GM23338 (cell line): ENCODE results near the gene AGFG2. TPM values are rescaled to one million over a fixed set of nuclear protein-coding genes. Genes with fewer than 3 reads are reported as not detected.

Experiments used
- ATAC-seq: fragments of 200-7000 bp; cut with Tn5 transposase; 3 replicates; pipeline ENCODE4 v1.9.1; 2020
- DNase-seq: peaks from one replicate; pipeline ENCODE4 v3.0.0-alpha.2; 2015; ENCODE audit warnings: low spot score
- H2AFZ ChIP-seq: fragments of 200-600 bp; sonication (generic); 2 replicates; pipeline ENCODE4 v1.8.0; 2016; ENCODE audit warnings: antibody characterized with exemption, mild to moderate bottlenecking, moderate library complexity
- H3F3A ChIP-seq: fragments of 200-600 bp; sonication (generic); replicated peaks from 2 replicates; pipeline ENCODE4 v1.8.0; 2017; ENCODE audit warnings: antibody characterized with exemption, mixed run types, low read depth
- H3K27ac ChIP-seq: fragments of 200-600 bp; sonication (generic); 2 replicates; pipeline ENCODE4 v1.6.1; 2016; ENCODE audit warnings: low read depth
- H3K27me3 ChIP-seq: fragments of 200-600 bp; sonication (generic); 2 replicates; pipeline ENCODE4 v1.8.0; 2016; ENCODE audit warnings: mild to moderate bottlenecking, mixed run types, moderate library complexity; ENCODE audit not compliant: insufficient read depth
- H3K36me3 ChIP-seq: fragments of 200-600 bp; sonication (generic); 2 replicates; pipeline ENCODE4 v1.8.0; 2016; ENCODE audit warnings: mild to moderate bottlenecking; ENCODE audit not compliant: insufficient read depth
- H3K4me1 ChIP-seq: fragments of 200-600 bp; sonication (generic); 2 replicates; pipeline ENCODE4 v1.8.0; 2016; ENCODE audit warnings: mild to moderate bottlenecking, moderate library complexity; ENCODE audit not compliant: insufficient read depth
- H3K4me2 ChIP-seq: fragments of 200-600 bp; sonication (generic); 2 replicates; pipeline ENCODE4 v1.7.1; 2017; ENCODE audit warnings: mixed run types
- H3K4me3 ChIP-seq: fragments of 200-600 bp; sonication (generic); 2 replicates; pipeline ENCODE4 v1.6.1; 2016; ENCODE audit warnings: mixed run types
- H3K79me2 ChIP-seq: fragments of 200-600 bp; sonication (generic); replicated peaks from 2 replicates; pipeline ENCODE4 v1.8.0; 2017; ENCODE audit warnings: mild to moderate bottlenecking; ENCODE audit not compliant: insufficient read depth
- H3K9me2 ChIP-seq: fragments of 200-600 bp; sonication (generic); 2 replicates; pipeline ENCODE4 v1.8.0; 2017; ENCODE audit not compliant: insufficient read depth
- H4K20me1 ChIP-seq: fragments of 200-600 bp; sonication (generic); replicated peaks from 2 replicates; pipeline ENCODE4 v1.8.0; 2017; ENCODE audit warnings: mild to moderate bottlenecking; ENCODE audit not compliant: insufficient read depth
- H3K27ac Mint-ChIP-seq: 2 replicates; pipeline ENCODE4 v1.8.0; 2020; ENCODE audit warnings: inconsistent platforms, mild to moderate bottlenecking, moderate library complexity, mixed read lengths
- H3K27me3 Mint-ChIP-seq: 3 replicates; pipeline ENCODE4 v1.8.0; 2022; ENCODE audit warnings: low read depth, mild to moderate bottlenecking, moderate library complexity, mixed read lengths, inconsistent platforms; ENCODE audit not compliant: insufficient read depth, poor library complexity
- H3K36me3 Mint-ChIP-seq: 3 replicates; pipeline ENCODE4 v1.8.0; 2021; ENCODE audit warnings: low read depth, mild to moderate bottlenecking, inconsistent platforms, moderate library complexity, mixed read lengths
- H3K4me1 Mint-ChIP-seq: 3 replicates; pipeline ENCODE4 v1.8.0; 2020; ENCODE audit warnings: mild to moderate bottlenecking, inconsistent platforms, mixed read lengths
- H3K4me3 Mint-ChIP-seq: 3 replicates; pipeline ENCODE4 v1.8.0; 2021; ENCODE audit warnings: moderate library complexity, mild to moderate bottlenecking, inconsistent platforms, mixed read lengths
- H3K9me3 Mint-ChIP-seq: 3 replicates; pipeline ENCODE4 v1.8.0; 2020; ENCODE audit warnings: moderate library complexity, mild to moderate bottlenecking, inconsistent platforms, mixed read lengths
- CREB1 ChIP-seq: fragments of 250-450 bp; sonication (Bioruptor Pico); IDR thresholded peaks from 2 replicates; pipeline ENCODE4 v1.5.0; 2020; ENCODE audit warnings: low read depth, mild to moderate bottlenecking, moderate library complexity
- EZH2 ChIP-seq: fragments of 200-600 bp; sonication (generic); IDR thresholded peaks from one replicate; pipeline ENCODE4 v1.8.0; 2017; ENCODE audit warnings: antibody characterized with exemption, mild to moderate bottlenecking, low read depth; ENCODE audit not compliant: unreplicated experiment
- EZH2phosphoT487 ChIP-seq: fragments of 200-600 bp; sonication (generic); IDR thresholded peaks from one replicate; pipeline ENCODE4 v1.8.1; 2018; ENCODE audit warnings: antibody characterized with exemption; ENCODE audit not compliant: unreplicated experiment
- JUNB ChIP-seq: IDR thresholded peaks from one replicate; pipeline ENCODE4 v1.6.1; 2016; ENCODE audit warnings: antibody characterized with exemption; ENCODE audit not compliant: unreplicated experiment
- NANOG ChIP-seq: IDR thresholded peaks from 2 replicates; pipeline ENCODE4 v1.6.1; 2016; ENCODE audit warnings: antibody characterized with exemption, borderline replicate concordance
- POLR2AphosphoS5 ChIP-seq: IDR thresholded peaks from 2 replicates; pipeline ENCODE4 v1.6.1; 2016; ENCODE audit warnings: antibody characterized with exemption, low read depth
- STAT1 ChIP-seq: IDR thresholded peaks from one replicate; pipeline ENCODE4 v1.6.1; 2016; ENCODE audit warnings: antibody characterized with exemption; ENCODE audit not compliant: unreplicated experiment
- ZNF114 ChIP-seq: fragments of 250-450 bp; sonication (Bioruptor Pico); IDR thresholded peaks from 2 replicates; pipeline ENCODE4 v1.5.0; 2020; ENCODE audit warnings: mild to moderate bottlenecking, moderate library complexity
- long read RNA-seq: library from polyadenylated mRNA; unstranded; transcript quantifications from one replicate; pipeline ENCODE4 v2.0.0, GENCODE V29; 2020; ENCODE audit not compliant: unreplicated experiment
- polyA plus RNA-seq: library from polyadenylated mRNA; unstranded; fragments of >200 nt; fragmentation: Nextera tagmentation; extraction: Ambion mirVana; gene quantifications from 2 replicates; pipeline ENCODE4 v1.2.1, GENCODE V29; 2016
- total RNA-seq: library from RNA; depleted of rRNA; stranded (reverse); fragments of >200 nt; shearing (Covaris generic); gene quantifications from 2 replicates; pipeline ENCODE4 v1.2.3, GENCODE V29; 2014; rRNA removed
- TF ChIP-seq, protein P1 (sequence below): IDR thresholded peaks from 2 replicates; pipeline ENCODE4 v1.6.1; 2016; ENCODE audit warnings: antibody characterized with exemption
- TF ChIP-seq, protein P2 (sequence below): fragments of 250-450 bp; sonication (Bioruptor Pico); IDR thresholded peaks from 2 replicates; pipeline ENCODE4 v1.5.0; 2020; ENCODE audit warnings: mild to moderate bottlenecking, moderate library complexity
- TF ChIP-seq, protein P3 (sequence below), 2 experiments: fragments of 200-600 bp in 1 of 2; sonication (generic) in 1 of 2; conservative IDR thresholded peaks; 2 replicates each; pipeline versions ENCODE4 v1.5.1 to v1.6.1; 2016 to 2017; ENCODE audit warnings: antibody characterized with exemption in 2 of 2, low read depth in 2 of 2, mild to moderate bottlenecking in 2 of 2, moderate library complexity in 1 of 2

Gene AGFG2, protein sequence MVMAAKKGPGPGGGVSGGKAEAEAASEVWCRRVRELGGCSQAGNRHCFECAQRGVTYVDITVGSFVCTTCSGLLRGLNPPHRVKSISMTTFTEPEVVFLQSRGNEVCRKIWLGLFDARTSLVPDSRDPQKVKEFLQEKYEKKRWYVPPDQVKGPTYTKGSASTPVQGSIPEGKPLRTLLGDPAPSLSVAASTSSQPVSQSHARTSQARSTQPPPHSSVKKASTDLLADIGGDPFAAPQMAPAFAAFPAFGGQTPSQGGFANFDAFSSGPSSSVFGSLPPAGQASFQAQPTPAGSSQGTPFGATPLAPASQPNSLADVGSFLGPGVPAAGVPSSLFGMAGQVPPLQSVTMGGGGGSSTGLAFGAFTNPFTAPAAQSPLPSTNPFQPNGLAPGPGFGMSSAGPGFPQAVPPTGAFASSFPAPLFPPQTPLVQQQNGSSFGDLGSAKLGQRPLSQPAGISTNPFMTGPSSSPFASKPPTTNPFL
- total RNA-seq (2.4 and 8.9 TPM in 2 replicates), polyA plus RNA-seq (2.2 and 2.3 TPM in 2 replicates)
- long read RNA-seq, partial matches to known transcripts: 0 of 1 reads
- long read RNA-seq, other reads (novel, unspliced or antisense): 0 of 1 reads

DNA sequence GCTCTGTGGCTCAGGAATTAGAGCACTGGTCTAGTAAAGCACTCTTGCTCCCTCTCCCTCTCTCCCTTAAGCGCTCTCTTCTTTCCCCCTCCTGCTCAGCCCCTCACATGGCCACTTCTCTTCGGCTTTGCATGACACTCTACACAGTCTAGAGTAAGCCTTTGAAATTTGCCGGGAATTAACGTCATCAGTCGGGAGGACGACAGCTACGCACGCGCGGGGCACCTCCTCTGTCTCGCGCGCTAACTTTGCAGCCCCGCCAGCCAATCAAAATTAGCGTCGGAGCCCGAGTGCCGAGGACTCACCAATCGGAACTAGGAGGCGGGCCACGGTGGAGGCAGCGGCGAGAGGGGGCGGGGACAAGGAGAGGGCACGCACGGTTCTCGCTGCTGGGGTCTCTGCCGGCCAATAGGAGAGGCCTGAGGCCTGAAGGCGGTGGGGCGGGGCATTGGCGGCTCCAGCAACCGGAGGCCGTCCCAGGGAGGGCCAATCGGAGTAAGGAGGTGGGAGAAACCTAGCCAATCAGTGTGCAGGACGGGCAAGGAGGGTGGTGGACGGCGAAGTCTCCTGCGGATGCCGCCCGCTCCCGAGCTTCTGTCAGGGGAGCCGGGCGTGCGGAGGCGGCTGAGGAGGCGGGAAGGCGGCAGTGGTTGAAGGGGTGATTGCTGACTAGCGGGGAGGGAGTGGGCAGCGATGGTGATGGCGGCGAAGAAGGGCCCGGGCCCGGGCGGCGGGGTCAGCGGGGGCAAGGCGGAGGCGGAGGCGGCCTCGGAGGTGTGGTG, at the start of gene AGFG2:
Gene AGFG2 (plus strand): TSS at position 550 of the 782 bp plus-strand sequence. CDS start 144 bp downstream, at position 694.
- Histone ChIP-seq H3F3A (peaks cover 8% of the 10 kb centered on the region; the same call in 1 of the 2 replicates), H3K36me3 (no peaks in the 10 kb centered on the region), H2AFZ (peak within 1 kb of the TSS; percentile 80), H3K9me2 (no peaks in the 10 kb centered on the region), H3K4me1 (peaks cover 32% of the 10 kb centered on the region), H3K27ac (no peak within 1 kb of the TSS), H3K79me2 (peaks cover 3% of the 10 kb centered on the region), H4K20me1 (0 out of 2 replicates have a peak, but pooled peaks cover 2% of the 10 kb centered on the region), H3K4me2 (peak within 1 kb of the TSS; percentile 89), H3K4me3 (peak within 1 kb of the TSS; percentile 71), H3K27me3 (peaks cover 10% of the 10 kb centered on the region)
- peaks cover 34% of the 10 kb centered on the region for H3K27me3 Mint-ChIP-seq
- no peaks in the 10 kb centered on the region; the same call in 2 of the 3 replicates for H3K9me3 Mint-ChIP-seq
- ATAC-seq: peak; percentile 94
- peak; percentile 100 for DNase-seq
- peak within 1 kb of the TSS; percentile 42; the same call in 1 of the 2 replicates for H3K27ac Mint-ChIP-seq
- peak within 1 kb of the TSS; percentile 73 for H3K4me3 Mint-ChIP-seq
- H3K36me3 Mint-ChIP-seq: no peaks in the 10 kb centered on the region
- TF ChIP-seq, protein P1, sequence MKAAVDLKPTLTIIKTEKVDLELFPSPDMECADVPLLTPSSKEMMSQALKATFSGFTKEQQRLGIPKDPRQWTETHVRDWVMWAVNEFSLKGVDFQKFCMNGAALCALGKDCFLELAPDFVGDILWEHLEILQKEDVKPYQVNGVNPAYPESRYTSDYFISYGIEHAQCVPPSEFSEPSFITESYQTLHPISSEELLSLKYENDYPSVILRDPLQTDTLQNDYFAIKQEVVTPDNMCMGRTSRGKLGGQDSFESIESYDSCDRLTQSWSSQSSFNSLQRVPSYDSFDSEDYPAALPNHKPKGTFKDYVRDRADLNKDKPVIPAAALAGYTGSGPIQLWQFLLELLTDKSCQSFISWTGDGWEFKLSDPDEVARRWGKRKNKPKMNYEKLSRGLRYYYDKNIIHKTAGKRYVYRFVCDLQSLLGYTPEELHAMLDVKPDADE: no peak
- TF ChIP-seq POLR2AphosphoS5: peak; percentile 80
- TF ChIP-seq, protein P2, sequence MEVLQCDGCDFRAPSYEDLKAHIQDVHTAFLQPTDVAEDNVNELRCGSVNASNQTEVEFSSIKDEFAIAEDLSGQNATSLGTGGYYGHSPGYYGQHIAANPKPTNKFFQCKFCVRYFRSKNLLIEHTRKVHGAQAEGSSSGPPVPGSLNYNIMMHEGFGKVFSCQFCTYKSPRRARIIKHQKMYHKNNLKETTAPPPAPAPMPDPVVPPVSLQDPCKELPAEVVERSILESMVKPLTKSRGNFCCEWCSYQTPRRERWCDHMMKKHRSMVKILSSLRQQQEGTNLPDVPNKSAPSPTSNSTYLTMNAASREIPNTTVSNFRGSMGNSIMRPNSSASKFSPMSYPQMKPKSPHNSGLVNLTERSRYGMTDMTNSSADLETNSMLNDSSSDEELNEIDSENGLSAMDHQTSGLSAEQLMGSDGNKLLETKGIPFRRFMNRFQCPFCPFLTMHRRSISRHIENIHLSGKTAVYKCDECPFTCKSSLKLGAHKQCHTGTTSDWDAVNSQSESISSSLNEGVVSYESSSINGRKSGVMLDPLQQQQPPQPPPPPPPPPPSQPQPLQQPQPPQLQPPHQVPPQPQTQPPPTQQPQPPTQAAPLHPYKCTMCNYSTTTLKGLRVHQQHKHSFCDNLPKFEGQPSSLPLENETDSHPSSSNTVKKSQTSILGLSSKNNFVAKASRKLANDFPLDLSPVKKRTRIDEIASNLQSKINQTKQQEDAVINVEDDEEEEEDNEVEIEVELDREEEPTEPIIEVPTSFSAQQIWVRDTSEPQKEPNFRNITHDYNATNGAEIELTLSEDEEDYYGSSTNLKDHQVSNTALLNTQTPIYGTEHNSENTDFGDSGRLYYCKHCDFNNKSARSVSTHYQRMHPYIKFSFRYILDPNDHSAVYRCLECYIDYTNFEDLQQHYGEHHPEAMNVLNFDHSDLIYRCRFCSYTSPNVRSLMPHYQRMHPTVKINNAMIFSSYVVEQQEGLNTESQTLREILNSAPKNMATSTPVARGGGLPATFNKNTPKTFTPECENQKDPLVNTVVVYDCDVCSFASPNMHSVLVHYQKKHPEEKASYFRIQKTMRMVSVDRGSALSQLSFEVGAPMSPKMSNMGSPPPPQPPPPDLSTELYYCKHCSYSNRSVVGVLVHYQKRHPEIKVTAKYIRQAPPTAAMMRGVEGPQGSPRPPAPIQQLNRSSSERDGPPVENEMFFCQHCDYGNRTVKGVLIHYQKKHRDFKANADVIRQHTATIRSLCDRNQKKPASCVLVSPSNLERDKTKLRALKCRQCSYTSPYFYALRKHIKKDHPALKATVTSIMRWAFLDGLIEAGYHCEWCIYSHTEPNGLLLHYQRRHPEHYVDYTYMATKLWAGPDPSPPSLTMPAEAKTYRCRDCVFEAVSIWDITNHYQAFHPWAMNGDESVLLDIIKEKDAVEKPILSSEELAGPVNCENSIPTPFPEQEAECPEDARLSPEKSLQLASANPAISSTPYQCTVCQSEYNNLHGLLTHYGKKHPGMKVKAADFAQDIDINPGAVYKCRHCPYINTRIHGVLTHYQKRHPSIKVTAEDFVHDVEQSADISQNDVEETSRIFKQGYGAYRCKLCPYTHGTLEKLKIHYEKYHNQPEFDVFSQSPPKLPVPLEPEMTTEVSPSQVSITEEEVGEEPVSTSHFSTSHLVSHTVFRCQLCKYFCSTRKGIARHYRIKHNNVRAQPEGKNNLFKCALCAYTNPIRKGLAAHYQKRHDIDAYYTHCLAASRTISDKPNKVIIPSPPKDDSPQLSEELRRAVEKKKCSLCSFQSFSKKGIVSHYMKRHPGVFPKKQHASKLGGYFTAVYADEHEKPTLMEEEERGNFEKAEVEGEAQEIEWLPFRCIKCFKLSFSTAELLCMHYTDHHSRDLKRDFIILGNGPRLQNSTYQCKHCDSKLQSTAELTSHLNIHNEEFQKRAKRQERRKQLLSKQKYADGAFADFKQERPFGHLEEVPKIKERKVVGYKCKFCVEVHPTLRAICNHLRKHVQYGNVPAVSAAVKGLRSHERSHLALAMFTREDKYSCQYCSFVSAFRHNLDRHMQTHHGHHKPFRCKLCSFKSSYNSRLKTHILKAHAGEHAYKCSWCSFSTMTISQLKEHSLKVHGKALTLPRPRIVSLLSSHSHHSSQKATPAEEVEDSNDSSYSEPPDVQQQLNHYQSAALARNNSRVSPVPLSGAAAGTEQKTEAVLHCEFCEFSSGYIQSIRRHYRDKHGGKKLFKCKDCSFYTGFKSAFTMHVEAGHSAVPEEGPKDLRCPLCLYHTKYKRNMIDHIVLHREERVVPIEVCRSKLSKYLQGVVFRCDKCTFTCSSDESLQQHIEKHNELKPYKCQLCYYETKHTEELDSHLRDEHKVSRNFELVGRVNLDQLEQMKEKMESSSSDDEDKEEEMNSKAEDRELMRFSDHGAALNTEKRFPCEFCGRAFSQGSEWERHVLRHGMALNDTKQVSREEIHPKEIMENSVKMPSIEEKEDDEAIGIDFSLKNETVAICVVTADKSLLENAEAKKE (CRISPR knock-in tag): no peak
- peak; percentile 85 for TF ChIP-seq CREB1 (CRISPR knock-in tag)
- TF ChIP-seq, protein P3, sequence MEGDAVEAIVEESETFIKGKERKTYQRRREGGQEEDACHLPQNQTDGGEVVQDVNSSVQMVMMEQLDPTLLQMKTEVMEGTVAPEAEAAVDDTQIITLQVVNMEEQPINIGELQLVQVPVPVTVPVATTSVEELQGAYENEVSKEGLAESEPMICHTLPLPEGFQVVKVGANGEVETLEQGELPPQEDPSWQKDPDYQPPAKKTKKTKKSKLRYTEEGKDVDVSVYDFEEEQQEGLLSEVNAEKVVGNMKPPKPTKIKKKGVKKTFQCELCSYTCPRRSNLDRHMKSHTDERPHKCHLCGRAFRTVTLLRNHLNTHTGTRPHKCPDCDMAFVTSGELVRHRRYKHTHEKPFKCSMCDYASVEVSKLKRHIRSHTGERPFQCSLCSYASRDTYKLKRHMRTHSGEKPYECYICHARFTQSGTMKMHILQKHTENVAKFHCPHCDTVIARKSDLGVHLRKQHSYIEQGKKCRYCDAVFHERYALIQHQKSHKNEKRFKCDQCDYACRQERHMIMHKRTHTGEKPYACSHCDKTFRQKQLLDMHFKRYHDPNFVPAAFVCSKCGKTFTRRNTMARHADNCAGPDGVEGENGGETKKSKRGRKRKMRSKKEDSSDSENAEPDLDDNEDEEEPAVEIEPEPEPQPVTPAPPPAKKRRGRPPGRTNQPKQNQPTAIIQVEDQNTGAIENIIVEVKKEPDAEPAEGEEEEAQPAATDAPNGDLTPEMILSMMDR (conservative IDR thresholded peaks at IDR 0.05; ENCODE audit: low read depth in 2 of 2): no peak
- no peak for TF ChIP-seq JUNB
- TF ChIP-seq EZH2: no peak
- no peak for TF ChIP-seq ZNF114
- TF ChIP-seq NANOG: no peak
- TF ChIP-seq STAT1: no peak
- no peak for TF ChIP-seq EZH2phosphoT487
- H3K4me1 Mint-ChIP-seq: peaks cover 33% of the 10 kb centered on the region
